Bone marrow (tissue), 2 donors: ENCODE measurements around the gene ANKRD27.
"Not testable (repeated sequence)": the region's sequence is repeated elsewhere in the genome, so short reads cannot be mapped to it uniquely, and the experiment has no call there.

ENCODE experiments used
- DNase-seq, 2 donors: peaks; one replicate each; lab custom pipeline; 2025; lab: John Stamatoyannopoulos, UW

Gene ANKRD27

GRCh38 chr19:32652894-32653598 is 21.9 kb downstream of the ANKRD27 start:
- no peak for DNase-seq

DNA sequence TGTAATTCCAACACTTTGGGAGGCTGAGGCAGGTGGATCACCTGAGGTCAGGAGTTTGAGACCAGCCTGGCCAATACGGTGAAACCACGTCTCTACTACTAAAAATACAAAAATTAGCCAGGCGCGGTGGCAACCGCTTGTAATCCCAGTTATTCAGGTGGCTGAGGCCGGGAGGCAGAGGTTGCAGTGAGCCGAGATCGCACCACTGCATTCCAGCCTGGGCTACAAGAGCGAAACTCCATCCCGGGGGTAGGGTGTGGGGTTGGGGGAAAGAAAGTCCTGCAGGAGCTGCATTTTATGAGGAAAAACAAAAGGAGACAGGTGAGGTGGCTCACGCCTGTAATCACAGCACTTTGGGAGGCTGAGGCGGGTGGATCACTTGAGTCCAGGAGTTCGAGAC is 22.6 kb downstream of the ANKRD27 start:
- DNase-seq: not testable (repeated sequence)

DNA sequence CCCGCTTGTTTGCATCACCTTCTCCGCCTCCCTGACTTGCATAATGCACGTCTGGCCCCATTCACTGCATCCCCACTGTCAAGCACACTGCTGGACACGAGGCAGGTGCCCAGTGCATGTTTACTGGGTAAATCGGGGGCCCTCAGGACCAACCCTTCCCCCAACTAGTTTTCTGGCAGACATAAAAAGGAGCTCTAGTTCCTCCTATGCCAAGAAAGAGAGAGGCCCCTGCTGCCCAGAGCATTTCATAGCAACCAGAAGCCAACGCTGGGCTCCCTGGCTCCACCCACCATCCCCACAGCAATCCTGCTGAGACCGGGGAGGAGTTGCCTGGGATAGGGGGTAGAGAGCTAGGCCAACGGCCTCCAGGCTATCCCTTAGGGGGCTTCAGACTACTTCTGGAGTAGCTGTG is 23.2 kb downstream of the ANKRD27 start:
- no peak for DNase-seq

- DNase-seq: no peak
These were observed 24.3 kb downstream of the ANKRD27 start for GRCh38 chr19:32650671-32651070.

DNA sequence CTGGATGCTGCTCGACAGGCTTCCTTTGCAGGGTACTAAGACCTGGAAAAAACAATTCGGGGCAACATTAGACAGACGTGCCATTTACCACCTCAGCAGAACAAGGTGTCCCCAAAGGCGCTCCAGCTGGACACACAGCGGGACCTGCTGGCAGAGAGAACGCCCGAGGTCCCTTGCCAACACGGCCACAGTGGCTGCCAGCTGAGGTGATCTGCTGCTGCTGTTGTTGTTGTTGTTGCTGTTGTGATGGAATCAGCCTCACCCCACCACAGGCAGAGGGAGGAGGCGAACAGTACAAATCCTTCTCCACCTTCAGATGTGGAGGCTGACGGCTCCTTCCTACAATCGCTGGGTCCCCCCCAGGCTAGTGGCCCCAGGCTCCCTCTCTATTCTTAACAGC is 25.2 kb downstream of the ANKRD27 start:
- no peak for DNase-seq

DNA sequence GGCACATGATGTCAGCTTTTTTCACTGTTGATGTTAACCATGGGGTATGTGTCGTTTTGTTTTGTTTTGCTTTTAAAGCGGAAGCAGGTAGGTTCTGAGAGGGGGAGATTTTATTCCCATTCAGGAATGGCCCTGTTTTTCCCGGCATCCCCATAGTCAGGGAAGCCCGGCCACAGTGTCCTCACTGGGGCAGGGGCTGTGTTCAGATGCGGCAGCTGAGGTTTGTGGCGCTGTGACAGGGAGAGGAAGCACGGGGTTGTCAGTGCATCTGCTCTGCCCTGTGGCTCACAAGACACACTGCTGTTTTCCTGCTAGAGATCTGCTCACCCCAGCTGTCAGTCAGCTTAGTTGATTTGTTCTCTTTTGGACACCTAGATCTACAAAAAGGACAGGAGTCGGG is 27.6 kb downstream of the ANKRD27 start:
- no peak for DNase-seq

DNA sequence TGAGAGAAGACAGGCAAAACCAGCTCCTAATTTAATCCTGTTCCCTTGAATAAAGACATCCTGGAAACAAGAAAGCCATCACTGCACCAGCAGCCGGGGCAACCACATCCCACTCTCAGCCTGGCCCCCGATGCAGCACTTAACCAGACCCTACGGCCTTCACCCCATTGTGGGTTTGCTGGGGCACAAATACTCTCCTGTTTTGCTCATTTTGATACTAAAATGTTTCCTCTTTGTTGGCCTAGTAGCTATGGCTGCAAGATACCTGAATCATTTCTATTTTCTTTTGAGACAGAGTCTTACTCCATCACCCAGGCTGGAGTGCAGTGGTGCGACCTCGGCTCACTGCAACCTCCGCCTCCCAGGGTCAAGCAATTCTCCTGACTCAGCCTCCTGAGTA is 28.4 kb downstream of the ANKRD27 start:
- no peak for DNase-seq

DNA sequence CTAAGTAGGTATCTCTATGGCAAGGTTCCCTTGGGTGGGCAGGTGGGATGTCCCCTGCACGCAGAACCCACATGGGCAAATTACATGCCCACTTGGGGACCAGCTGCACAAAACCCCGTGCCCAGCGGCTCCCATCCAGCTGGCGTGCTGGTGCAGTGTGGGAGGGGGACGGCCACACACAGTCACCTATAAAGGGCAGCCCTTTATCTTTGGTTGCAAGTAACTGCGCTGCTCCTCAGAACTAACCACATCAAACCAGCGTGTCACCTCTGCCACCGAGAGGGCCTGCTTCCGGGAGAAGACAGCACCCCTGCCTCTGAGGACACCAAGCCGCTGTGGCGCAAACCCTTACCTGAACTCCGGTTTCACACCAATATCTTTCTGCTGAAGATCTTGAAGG is 32.2 kb downstream of the ANKRD27 start:
- DNase-seq: no peak

DNA sequence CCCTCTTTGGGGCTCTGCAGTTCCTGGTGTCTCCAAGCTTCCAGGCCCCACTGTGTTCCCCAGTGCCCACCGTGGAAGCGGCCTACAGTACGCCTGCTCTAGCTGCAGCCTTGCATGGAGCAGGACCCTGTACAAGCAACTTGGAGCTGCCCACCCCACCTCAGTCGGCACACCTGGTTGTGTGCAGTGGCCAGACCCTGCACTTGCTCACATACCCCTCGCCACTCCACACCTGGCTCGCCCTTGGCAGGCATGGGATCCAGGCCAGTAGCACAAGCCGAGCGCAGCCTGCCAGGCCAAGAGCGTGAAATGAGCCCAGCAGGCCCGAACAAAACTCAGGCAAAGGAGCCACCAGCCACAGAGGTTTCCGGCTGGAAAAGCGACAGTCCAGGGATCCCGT is 36.4 kb downstream of the ANKRD27 start:
- no peak for DNase-seq

GRCh38 chr19:32637480-32637879 is 37.5 kb downstream of the ANKRD27 start:
- DNase-seq: no peak

DNA sequence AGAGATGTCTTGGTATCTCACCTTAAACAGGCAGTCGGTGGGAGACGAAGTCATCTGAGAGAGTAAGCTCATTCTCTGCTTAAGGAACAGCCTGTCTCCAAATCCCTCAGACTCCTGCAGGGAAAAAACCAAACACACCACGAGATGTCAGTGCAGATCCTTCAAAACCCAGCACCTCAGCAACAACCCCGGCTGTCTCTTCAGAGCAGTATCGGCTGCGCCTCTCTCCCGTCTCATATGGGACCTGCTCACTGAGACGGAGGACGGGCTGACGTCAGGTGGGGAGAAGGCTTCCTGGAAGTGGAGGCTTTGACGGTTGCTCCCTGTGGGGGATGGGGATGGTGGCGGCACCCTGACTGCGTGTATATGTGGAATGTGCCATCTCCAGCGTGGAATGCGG is 43.6 kb downstream of the ANKRD27 start:
- DNase-seq: no peak

- DNase-seq: no peak
These were observed 44.6 kb downstream of the ANKRD27 start for GRCh38 chr19:32630338-32630737.

GRCh38 chr19:32627714-32628270 is 47.2 kb downstream of the ANKRD27 start:
- no peak for DNase-seq

DNA sequence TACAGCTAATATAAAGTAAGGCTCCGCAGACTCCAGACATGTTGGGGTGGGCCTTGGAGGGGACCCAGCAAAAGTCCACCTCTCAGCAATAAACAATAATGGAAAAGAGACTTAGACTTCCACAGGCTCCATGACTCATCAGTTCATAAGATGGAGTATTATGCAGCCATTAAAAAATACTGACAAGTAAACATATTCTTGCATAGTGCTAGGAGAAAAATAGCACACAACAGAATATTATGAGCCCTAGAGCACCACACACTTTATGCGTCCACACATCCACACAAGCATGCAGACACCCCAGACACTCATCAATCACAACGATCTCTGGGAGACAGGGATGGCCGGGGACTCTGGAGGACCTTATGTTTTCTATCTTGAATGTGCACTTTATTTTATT is 48.0 kb downstream of the ANKRD27 start:
- DNase-seq: no peak

GRCh38 chr19:32624410-32624809 is 50.6 kb downstream of the ANKRD27 start:
- no peak for DNase-seq

DNA sequence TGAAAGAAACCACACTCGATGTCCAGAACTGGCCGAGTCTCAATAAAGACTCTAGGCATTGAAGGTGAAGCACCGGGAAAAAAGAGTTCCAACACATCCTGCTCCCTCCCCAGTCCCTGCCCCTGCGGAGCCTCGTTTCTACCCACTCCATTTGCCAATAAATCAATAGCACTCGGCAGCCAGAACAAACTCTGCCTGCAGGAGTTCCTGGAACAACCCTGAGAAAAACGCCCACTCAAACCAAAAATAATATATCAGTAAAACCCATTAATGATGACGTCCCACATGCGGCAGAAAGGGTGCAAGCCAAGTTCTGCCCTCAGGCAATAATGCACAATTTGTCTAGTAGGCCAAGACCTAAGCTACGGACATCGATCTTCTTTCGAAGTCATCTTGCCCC is 53.0 kb downstream of the ANKRD27 start:
- no peak for DNase-seq

DNA sequence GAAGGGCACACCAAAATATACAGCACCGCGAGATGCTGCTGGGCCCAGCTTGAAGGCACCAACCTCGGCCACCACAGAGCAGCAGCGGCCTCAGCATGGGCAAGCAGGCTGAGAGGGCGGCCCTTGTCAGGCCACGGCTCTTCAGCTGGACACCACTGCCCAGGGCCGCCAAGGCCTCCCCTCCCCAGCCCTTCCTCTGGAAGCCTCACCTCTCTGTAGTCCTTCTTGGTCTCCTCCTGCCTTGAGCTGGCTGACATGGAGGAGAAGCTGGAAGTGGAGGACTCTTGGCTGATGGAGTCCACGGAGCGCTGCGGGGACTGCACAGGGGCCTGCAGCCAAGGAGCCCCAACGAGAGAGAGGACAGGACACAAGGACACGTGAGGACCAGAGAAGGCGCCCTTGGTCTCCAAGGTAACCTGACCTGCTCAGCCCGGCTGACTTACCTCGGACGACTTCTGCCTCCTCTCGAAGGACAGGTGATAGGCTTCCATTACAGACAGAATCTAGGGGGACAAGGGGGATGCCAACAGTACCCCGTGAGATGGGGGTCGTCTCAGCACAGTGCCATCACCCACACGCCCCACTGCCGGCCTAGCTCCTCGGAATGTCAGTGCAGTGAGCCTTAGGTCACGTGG is 55.8 kb downstream of the ANKRD27 start:
- DNase-seq: no peak

GRCh38 chr19:32615569-32615968 is 59.4 kb downstream of the ANKRD27 start:
- DNase-seq: no peak

DNA sequence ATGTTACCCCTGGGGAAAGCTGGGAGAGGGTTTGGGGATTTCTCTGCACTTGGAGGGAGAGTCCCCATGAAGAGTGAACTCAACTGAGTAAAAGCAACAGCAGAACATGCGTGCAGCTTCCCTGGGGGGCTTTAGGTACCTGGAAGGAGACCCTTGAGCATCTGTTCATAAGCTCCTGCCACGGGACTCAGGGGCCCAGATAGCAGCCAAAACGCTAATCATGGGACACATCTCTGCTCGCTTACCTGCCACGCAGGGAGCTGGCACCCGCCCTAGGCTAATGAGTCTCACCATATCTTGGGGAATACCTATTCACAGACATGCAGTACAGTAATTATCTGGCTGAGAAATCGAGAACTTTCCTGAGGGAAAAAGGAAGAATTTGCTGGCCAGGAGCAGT is 60.1 kb downstream of the ANKRD27 start:
- DNase-seq: no peak

- no peak for DNase-seq
These were observed 62.0 kb downstream of the ANKRD27 start for GRCh38 chr19:32613008-32613407.

GRCh38 chr19:32611161-32611560 is 63.8 kb downstream of the ANKRD27 start:
- DNase-seq: no peak

GRCh38 chr19:32607479-32607878 is 67.5 kb downstream of the ANKRD27 start:
- DNase-seq: no peak

- DNase-seq: no peak
These were observed 68.7 kb downstream of the ANKRD27 start for GRCh38 chr19:32606289-32606688.

- DNase-seq: no peak
These were observed 69.4 kb downstream of the ANKRD27 start for GRCh38 chr19:32605544-32605943.
